ENCODE measurements around the gene KIFC3. TPM values are rescaled to one million over a fixed set of nuclear protein-coding genes. Genes with fewer than 3 reads are reported as not detected.

KIFC3 gene
- total and polyA plus RNA-seq, 2 of the 8 experiments (the other 6 are each of a cell fraction or from before 2014, with no cell fraction given) = 2.1 to 7.1 TPM

DNA sequence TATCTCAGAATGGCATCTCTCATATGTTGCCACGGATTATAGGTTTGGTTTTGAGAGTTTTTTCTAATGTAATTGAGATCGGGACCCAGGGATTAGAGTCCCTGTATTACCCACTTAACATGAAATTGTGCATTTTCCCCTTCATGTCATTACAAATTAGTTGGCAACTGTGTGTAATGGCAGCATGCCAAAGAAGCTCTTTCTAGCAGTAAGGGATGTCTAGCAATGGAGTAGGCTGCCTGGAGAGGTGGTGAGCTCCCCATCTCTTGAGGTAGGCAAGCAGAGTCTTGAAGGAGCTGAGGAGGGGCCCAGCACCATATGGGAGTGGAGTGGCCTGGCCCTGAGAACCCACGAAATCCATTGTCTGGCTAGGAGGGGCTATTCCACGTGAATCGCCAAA lies 76.7 kb downstream of the KIFC3 start:
- Histone ChIP-seq H3K4me2 (ENCODE audit: insufficient read depth in 1 of 2, low read depth in 2 of 2, low read length in 2 of 2) (no peak overlapping the region), H3K14ac (ENCODE audit: insufficient read length) (no peak overlapping the region), H3K36me3 (ENCODE audit: control insufficient read depth in 2 of 4, insufficient read depth in 4 of 4, low read length in 3 of 4) (no peaks in the 10 kb centered on the region), H3K23me2 (ENCODE audit: low read depth, low read length) (peaks cover 17% of the 10 kb centered on the region; the same call in 1 of the 2 replicates), H4K91ac (replicated peaks; ENCODE audit: insufficient read length, low read length) (no peak overlapping the region), H3K56ac (replicated peaks; ENCODE audit: insufficient read length, low read depth, low read length) (no peak overlapping the region), H4K5ac (ENCODE audit: insufficient read length, low read depth, low read length) (no peak overlapping the region), H3K27me3 (replicated peaks in 1 of 4; ENCODE audit: control insufficient read depth in 3 of 4, extremely low read depth in 1 of 4, insufficient read depth in 3 of 4, low read length in 3 of 4) (no peaks in the 10 kb centered on the region; a peak in 1 of 7 replicates), H4K20me1 (replicated peaks in 1 of 2; ENCODE audit: control insufficient read depth in 1 of 2, insufficient read depth in 2 of 2, low read length in 2 of 2) (peaks cover 0 to 3% of the 10 kb centered on the region in 2 experiments), H3K9me3 (ENCODE audit: insufficient read depth in 2 of 2, low read depth in 1 of 2, low read length in 1 of 2) (no peaks in the 10 kb centered on the region), H3K23ac (ENCODE audit: insufficient read length) (no peak overlapping the region), H2AFZ (ENCODE audit: low read length) (no peak overlapping the region), H2BK120ac (replicated peaks; ENCODE audit: low read depth, low read length) (no peak overlapping the region), H2AK5ac (ENCODE audit: low read depth, low read length) (no peak overlapping the region), H3K79me1 (ENCODE audit: low read depth, low read length) (no peaks in the 10 kb centered on the region), H3K18ac (ENCODE audit: extremely low read depth, low read length) (no peak overlapping the region), H2BK5ac (ENCODE audit: low read depth, low read length) (no peak overlapping the region), H3K4me3 (ENCODE audit: extremely low read depth in 1 of 4, insufficient read depth in 2 of 4, low read depth in 3 of 4, low read length in 4 of 4) (no peak overlapping the region), H2BK15ac (ENCODE audit: low read length) (no peak overlapping the region), H3K4ac (replicated peaks; ENCODE audit: insufficient read length, low read depth, low read length) (no peak overlapping the region), H2BK20ac (ENCODE audit: low read length) (no peak overlapping the region), H3K27ac (ENCODE audit: low read depth, low read length) (no peak overlapping the region), H3K4me1 (replicated peaks in 1 of 4; ENCODE audit: control insufficient read depth in 3 of 4, insufficient read depth in 4 of 4, low read length in 3 of 4) (no peaks in the 10 kb centered on the region), H2BK12ac (ENCODE audit: low read depth, low read length) (no peak overlapping the region), H3K9ac (replicated peaks in 1 of 4; ENCODE audit: extremely low read depth in 1 of 4, low read depth in 3 of 4, low read length in 3 of 4) (no peak overlapping the region), H4K8ac (ENCODE audit: extremely low read depth, insufficient read depth, low read length) (no peak overlapping the region), H3K79me2 (ENCODE audit: control insufficient read depth in 1 of 2, insufficient read depth in 2 of 2, low read length in 2 of 2) (no peaks in the 10 kb centered on the region)
- TF ChIP-seq EGR1 (IDR thresholded peaks at IDR 0.05; ENCODE audit: borderline replicate concordance, low read depth, low read length) (no peak), KDM1A (IDR thresholded peaks at IDR 0.05; ENCODE audit: borderline replicate concordance, low read length) (no peak), NANOG (IDR thresholded peaks at IDR 0.05; ENCODE audit: insufficient read depth, low read depth, low read length, poor library complexity, severe bottlenecking) (no peak), JUND (IDR thresholded peaks at IDR 0.05; ENCODE audit: low read length) (no peak), SIN3A (conservative IDR thresholded peaks at IDR 0.05 in 1 of 2, IDR thresholded peaks at IDR 0.05 in 1 of 2; ENCODE audit: low read depth in 1 of 2, low read length in 2 of 2) (no peak), POLR2A (IDR thresholded peaks at IDR 0.05; ENCODE audit: control extremely low read depth in 1 of 2, low read depth in 2 of 2, low read length in 2 of 2) (no peak), EZH2 (IDR thresholded peaks at IDR 0.05; ENCODE audit: low read depth, low read length, severe bottlenecking) (no peak)
- TF ChIP-seq, protein P1, sequence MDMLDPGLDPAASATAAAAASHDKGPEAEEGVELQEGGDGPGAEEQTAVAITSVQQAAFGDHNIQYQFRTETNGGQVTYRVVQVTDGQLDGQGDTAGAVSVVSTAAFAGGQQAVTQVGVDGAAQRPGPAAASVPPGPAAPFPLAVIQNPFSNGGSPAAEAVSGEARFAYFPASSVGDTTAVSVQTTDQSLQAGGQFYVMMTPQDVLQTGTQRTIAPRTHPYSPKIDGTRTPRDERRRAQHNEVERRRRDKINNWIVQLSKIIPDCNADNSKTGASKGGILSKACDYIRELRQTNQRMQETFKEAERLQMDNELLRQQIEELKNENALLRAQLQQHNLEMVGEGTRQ (IDR thresholded peaks at IDR 0.05; ENCODE audit: low read length) = no peak
- FAIRE-seq = no peak
- no peak for DNase-seq (ENCODE audit: low read depth in 1 of 2, low spot score in 2 of 2)
- WGBS, 2 experiments (ENCODE audit: extremely low coverage in 1 of 2, insufficient coverage in 1 of 2, insufficient read length in 1 of 2, insufficient replicate concordance in 2 of 2, low coverage in 1 of 2, low lambda C conversion rate in 2 of 2, missing lambda C conversion rate in 1 of 2) = 90% methylated on average over 5 of the region's 5 CpGs; no CpG with 5 or more reads in 1 of the 2 experiments
- POLR2A ChIA-PET (ENCODE audit: partially characterized antibody) = interaction anchor here (1.7 to 3.2 kb wide), 2 partner anchors 10 to 17 kb away, joined by 3 to 22 read pairs; partner anchors contain the start of gene KATNB1
- CTCF ChIA-PET (ENCODE audit: partially characterized antibody) = interaction anchor here (0.6 to 6.6 kb wide), 9 partner anchors 13 to 382 kb away, joined by 3 to 48 read pairs (median 3); no protein-coding TSS in a partner anchor
